IMR-90 (cell line): ENCODE measurements around the gene OTUD7B. TPM values are rescaled to one million over a fixed set of nuclear protein-coding genes. Genes with fewer than 3 reads are reported as not detected.

Experiments used
- ATAC-seq: fragments of 200-7000 bp; cut with Tn5 transposase; 2 replicates; pipeline ENCODE4 v1.9.1; 2020; ENCODE audit warnings: low read depth, mild to moderate bottlenecking, moderate library complexity
- BruUV-seq: library from RNA; stranded (reverse); fragments of 400-500 nt; replicated peaks from 2 replicates; lab custom pipeline; 2021; lab: Mats Ljungman, UMichigan
- CTCF ChIA-PET: fragments of 300-600 bp; formaldehyde crosslinking; extraction: SDS; loops from one replicate; lab custom pipeline; 2021; ENCODE audit warnings: antibody characterized with exemption; lab: Yijun Ruan, JAX
- POLR2A ChIA-PET: fragments of 300-600 bp; sonication (Branson Sonifier 250); formaldehyde crosslinking; loops from one replicate; lab custom pipeline; 2022; ENCODE audit warnings: antibody characterized with exemption; ENCODE audit not compliant: unreplicated experiment; lab: Charles Lee
- DNase-seq: peaks from one replicate; pipeline ENCODE4 v3.0.0; 2013
- H2AFZ ChIP-seq: replicated peaks from 2 replicates; pipeline ENCODE3; 2013; ENCODE audit warnings: low read length, mild to moderate bottlenecking; ENCODE audit not compliant: poor library complexity
- H2AK5ac ChIP-seq: 2 replicates; pipeline ENCODE4 v1.6.1; 2013; ENCODE audit warnings: low read depth, low read length, inconsistent platforms
- H2AK9ac ChIP-seq: replicated peaks from 2 replicates; pipeline ENCODE3; 2013; ENCODE audit warnings: mild to moderate bottlenecking, low read depth, low read length, moderate library complexity; ENCODE audit not compliant: poor library complexity
- H2BK120ac ChIP-seq: 2 replicates; pipeline ENCODE4 v1.6.1; 2013; ENCODE audit warnings: low read depth, low read length, inconsistent platforms
- H2BK15ac ChIP-seq: 3 replicates; pipeline ENCODE4 v1.6.1; 2013; ENCODE audit warnings: low read depth, low read length, inconsistent platforms
- H2BK20ac ChIP-seq: 2 replicates; pipeline ENCODE4 v1.6.1; 2013; ENCODE audit warnings: low read depth, mild to moderate bottlenecking, inconsistent platforms, low read length, moderate library complexity
- H2BK5ac ChIP-seq: 2 replicates; pipeline ENCODE4 v1.6.1; 2013; ENCODE audit warnings: mild to moderate bottlenecking, low read depth, low read length, inconsistent platforms; ENCODE audit not compliant: poor library complexity, severe bottlenecking
- H3K14ac ChIP-seq: replicated peaks from 2 replicates; pipeline ENCODE4 v1.6.1; 2013; ENCODE audit warnings: low read depth, low read length, inconsistent platforms
- H3K18ac ChIP-seq: 2 replicates; pipeline ENCODE4 v1.6.1; 2013; ENCODE audit warnings: low read depth, low read length, control low read depth
- H3K23ac ChIP-seq: 2 replicates; pipeline ENCODE4 v1.6.1; 2013; ENCODE audit warnings: low read depth, low read length, inconsistent platforms
- H3K27ac ChIP-seq: 2 replicates; pipeline ENCODE4 v1.5.1; 2013; ENCODE audit warnings: mild to moderate bottlenecking, control low read depth, low read length; ENCODE audit not compliant: insufficient read depth
- H3K27me3 ChIP-seq: 2 replicates; pipeline ENCODE4 v1.6.1; 2013; ENCODE audit warnings: low read length; ENCODE audit not compliant: control insufficient read depth, insufficient read depth
- H3K36me3 ChIP-seq: 2 replicates; pipeline ENCODE4 v1.6.1; 2013; ENCODE audit warnings: low read length, mixed read lengths; ENCODE audit not compliant: control insufficient read depth, insufficient read depth
- H3K4ac ChIP-seq: 2 replicates; pipeline ENCODE4 v1.6.1; 2013; ENCODE audit warnings: low read depth, low read length, inconsistent platforms
- H3K4me1 ChIP-seq: 2 replicates; pipeline ENCODE4 v1.6.1; 2013; ENCODE audit warnings: low read length, mixed read lengths; ENCODE audit not compliant: control insufficient read depth, insufficient read depth
- H3K4me2 ChIP-seq: 2 replicates; pipeline ENCODE4 v1.6.1; 2013; ENCODE audit warnings: low read depth, mild to moderate bottlenecking, control low read depth, low read length, moderate library complexity
- H3K4me3 ChIP-seq: 2 replicates; pipeline ENCODE4 v1.5.1; 2013; ENCODE audit warnings: low read depth, mild to moderate bottlenecking, control low read depth, low read length, moderate library complexity; ENCODE audit not compliant: insufficient read depth
- H3K56ac ChIP-seq: 2 replicates; pipeline ENCODE4 v1.6.1; 2013; ENCODE audit warnings: low read length, inconsistent platforms; ENCODE audit not compliant: insufficient read depth; ENCODE audit errors: extremely low read depth
- H3K79me1 ChIP-seq, 2 experiments: 2 replicates each; pipeline ENCODE4 v1.6.1; 2013; ENCODE audit warnings: low read length in 2 of 2, inconsistent platforms in 1 of 2, low read depth in 1 of 2
- H3K9ac ChIP-seq: 2 replicates; pipeline ENCODE4 v1.6.1; 2013; ENCODE audit warnings: low read depth, low read length, control low read depth
- H3K9me1 ChIP-seq: 2 replicates; pipeline ENCODE4 v1.6.1; 2013; ENCODE audit warnings: low read length, inconsistent platforms; ENCODE audit not compliant: insufficient read depth
- H3K9me3 ChIP-seq: 2 replicates; pipeline ENCODE4 v1.6.1; 2013; ENCODE audit warnings: low read length; ENCODE audit not compliant: control insufficient read depth, insufficient read depth
- H4K20me1 ChIP-seq: 2 replicates; pipeline ENCODE4 v1.6.1; 2013; ENCODE audit warnings: low read length, inconsistent platforms; ENCODE audit not compliant: insufficient read depth
- H4K5ac ChIP-seq: 2 replicates; pipeline ENCODE4 v1.6.1; 2013; ENCODE audit warnings: mild to moderate bottlenecking, low read depth, low read length, control low read depth
- H4K8ac ChIP-seq, 2 experiments: 2 replicates each; pipeline ENCODE4 v1.6.1; 2013; ENCODE audit warnings: low read depth in 2 of 2, low read length in 2 of 2, control low read depth in 1 of 2, inconsistent platforms in 1 of 2
- H4K91ac ChIP-seq: 2 replicates; pipeline ENCODE4 v1.6.1; 2013; ENCODE audit warnings: low read depth, low read length, inconsistent platforms; ENCODE audit not compliant: insufficient read depth
- CTCF ChIP-seq: conservative IDR thresholded peaks from 2 replicates; pipeline ENCODE4 v1.5.1; 2012; ENCODE audit warnings: mild to moderate bottlenecking, low read depth, low read length, improper control_type of control experiment
- ELK1 ChIP-seq: fragments of 150-350 bp; IDR thresholded peaks from 2 replicates; pipeline ENCODE4 v1.6.1; 2016; ENCODE audit warnings: low read depth, mild to moderate bottlenecking, low read length, moderate library complexity, borderline replicate concordance
- MAFK ChIP-seq: IDR thresholded peaks from 2 replicates; pipeline ENCODE4 v1.6.1; 2012; ENCODE audit warnings: low read depth, low read length, improper control_type of control experiment
- POLR2A ChIP-seq: IDR thresholded peaks from 2 replicates; pipeline ENCODE4 v1.6.1; 2012; ENCODE audit warnings: mild to moderate bottlenecking, low read depth, low read length
- RCOR1 ChIP-seq: IDR thresholded peaks from 2 replicates; pipeline ENCODE4 v1.6.1; 2012; ENCODE audit warnings: mild to moderate bottlenecking, low read length, improper control_type of control experiment; ENCODE audit not compliant: insufficient replicate concordance
- dilution Hi-C: fragments of 300-500 bp; cut with HindIII; formaldehyde crosslinking; loops from one replicate; pipeline ENCODE4 v1.14.3; 2018; ENCODE audit warnings: low sequenced_read_pairs; ENCODE audit not compliant: unreplicated experiment
- in situ Hi-C: fragments of 300-500 bp; cut with MboI; formaldehyde crosslinking; loops from 3 replicates; pipeline ENCODE4 v1.14.3; 2019; ENCODE audit warnings: low sequenced_read_pairs, inconsistent platforms, mixed read lengths
- intact Hi-C: fragments of 100-400 bp; cut with micrococcal nuclease; formaldehyde crosslinking; loops from 2 replicates; pipeline ENCODE4 v1.10.0; 2022
- polyA plus RNA-seq, 3 experiments: library from polyadenylated mRNA; depleted of rRNA; stranded (reverse); fragments of >200 nt; gene quantifications; 2 replicates each; pipeline ENCODE4 v1.2.3, GENCODE V29; 2012; ENCODE audit warnings: low replicate concordance in 1 of 3
- total RNA-seq: library from RNA; depleted of rRNA; stranded (reverse); fragments of >200 nt; gene quantifications from 2 replicates; pipeline ENCODE4 v1.2.3, GENCODE V29; 2012

OTUD7B gene
- total and polyA plus RNA-seq, 2 of the 4 experiments (the other 2 are of a cell fraction) = 7.5 to 18.6 TPM

GRCh38 chr1:149993764-149994163, 16.8 kb downstream of the OTUD7B start:
- CTCF ChIA-PET = no interaction called here
- no TSS peak for BruUV-seq
- no peak overlapping the region for H3K4me2 ChIP-seq
- H3K27ac ChIP-seq = no peak overlapping the region
- ATAC-seq (no peak), DNase-seq (no peak)
- no peak for TF ChIP-seq RCOR1
- TF ChIP-seq POLR2A = no peak
- no peak for TF ChIP-seq ELK1
- no peak for TF ChIP-seq CTCF
- TF ChIP-seq MAFK = no peak
- peaks cover 16% of the 10 kb centered on the region for H3K9me1 ChIP-seq
- H4K8ac ChIP-seq = no peak overlapping the region
- no peak overlapping the region for H4K91ac ChIP-seq
- H2AK5ac ChIP-seq = no peak overlapping the region
- in situ Hi-C loops (no loop called here), intact Hi-C loops (no loop called here), dilution Hi-C loops (no loop called here)
- H2BK15ac ChIP-seq = no peak overlapping the region
- H3K36me3 ChIP-seq = peaks cover 8% of the 10 kb centered on the region
- peaks cover 8% of the 10 kb centered on the region; the same call in 1 of the 2 replicates for H3K4me1 ChIP-seq
- no peak overlapping the region for H3K4ac ChIP-seq
- H2AFZ ChIP-seq = no peak overlapping the region
- no peak overlapping the region for H3K18ac ChIP-seq
- no peak overlapping the region for H3K23ac ChIP-seq
- H3K56ac ChIP-seq = no peak overlapping the region
- no peak overlapping the region for H2BK5ac ChIP-seq
- H3K4me3 ChIP-seq = no peak overlapping the region
- H4K20me1 ChIP-seq = peaks cover 44% of the 10 kb centered on the region
- no peak overlapping the region for H3K9ac ChIP-seq
- no peak overlapping the region for H4K5ac ChIP-seq
- H3K79me1 ChIP-seq = peaks cover 18 to 66% of the 10 kb centered on the region in 2 experiments
- H2BK20ac ChIP-seq = no peak overlapping the region
- H2AK9ac ChIP-seq = no peak overlapping the region
- H3K27me3 ChIP-seq = no peaks in the 10 kb centered on the region
- no peak overlapping the region for H2BK120ac ChIP-seq
- H3K9me3 ChIP-seq = no peaks in the 10 kb centered on the region
- POLR2A ChIA-PET = no interaction called here
- no peak overlapping the region for H3K14ac ChIP-seq
